K562 (cell line): ENCODE measurements around the gene ANXA7. TPM values are rescaled to one million over a fixed set of nuclear protein-coding genes. Genes with fewer than 3 reads are reported as not detected.

Source experiments
- ADNP ChIP-seq: fragments of 200-800 bp; sonication (Bioruptor generic); IDR thresholded peaks from 2 replicates; pipeline ENCODE4 v1.6.1; 2016; ENCODE audit warnings: missing genetic modification characterization, missing compliant biosample characterization
- CREB3L1 ChIP-seq: fragments of 450-650 bp; IDR thresholded peaks from 2 replicates; pipeline ENCODE4 v1.6.1; 2014; ENCODE audit warnings: low read depth, mild to moderate bottlenecking, moderate library complexity, borderline replicate concordance
- E4F1 ChIP-seq: fragments of 250-450 bp; sonication (Bioruptor Pico); IDR thresholded peaks from 2 replicates; pipeline ENCODE4 v1.5.0; 2021; ENCODE audit warnings: mild to moderate bottlenecking, borderline replicate concordance
- GABPB2 ChIP-seq: fragments of 250-450 bp; sonication (Bioruptor Pico); conservative IDR thresholded peaks from 2 replicates; pipeline ENCODE4 v1.5.1; 2021; ENCODE audit warnings: mild to moderate bottlenecking
- HLTF ChIP-seq: fragments of 450-650 bp; IDR thresholded peaks from 2 replicates; pipeline ENCODE4 v1.6.1; 2016
- HNRNPK ChIP-seq: fragments of 200-400 bp; formaldehyde crosslinking; IDR thresholded peaks from one replicate; pipeline ENCODE4 v1.6.1; 2018; ENCODE audit warnings: mild to moderate bottlenecking, low read depth, low read length; ENCODE audit not compliant: poor library complexity, severe bottlenecking
- IRF2 ChIP-seq: sonication (generic); formaldehyde crosslinking; IDR thresholded peaks from 2 replicates; pipeline ENCODE4 v1.8.1; 2022; ENCODE audit warnings: mild to moderate bottlenecking, missing genetic modification reagents
- MNT ChIP-seq, 2 experiments: fragments of 450-650 bp; conservative IDR thresholded peaks; 2 replicates each; pipeline ENCODE4 v1.6.1; 2017; ENCODE audit warnings: mild to moderate bottlenecking in 2 of 2, moderate library complexity in 2 of 2
- PHF8 ChIP-seq: fragments of 200-600 bp; sonication (generic); IDR thresholded peaks from 2 replicates; pipeline ENCODE4 v1.6.1; 2012; ENCODE audit warnings: mixed run types, mild to moderate bottlenecking, inconsistent platforms, low read length, moderate library complexity, borderline replicate concordance
- RAD51 ChIP-seq: fragments of 450-650 bp; IDR thresholded peaks from 2 replicates; pipeline ENCODE4 v1.7.1; 2016; ENCODE audit warnings: low read depth, mild to moderate bottlenecking, borderline replicate concordance
- TAL1 ChIP-seq: fragments of 450-650 bp; IDR thresholded peaks from 2 replicates; pipeline ENCODE4 v1.6.1; 2016; ENCODE audit warnings: mild to moderate bottlenecking
- ZNF217 ChIP-seq: sonication (generic); formaldehyde crosslinking; IDR thresholded peaks from 2 replicates; pipeline ENCODE4 v1.8.0; 2022; ENCODE audit warnings: mild to moderate bottlenecking, missing genetic modification reagents
- ZNF263 ChIP-seq: sonication (generic); formaldehyde crosslinking; IDR thresholded peaks from 2 replicates; pipeline ENCODE4 v1.8.0; 2022; ENCODE audit warnings: mild to moderate bottlenecking, missing genetic modification reagents, borderline replicate concordance
- ZNF280B ChIP-seq: fragments of 250-450 bp; sonication (Bioruptor Pico); IDR thresholded peaks from 2 replicates; pipeline ENCODE4 v1.5.1; 2021; ENCODE audit warnings: mild to moderate bottlenecking
- ZNF717 ChIP-seq: fragments of 250-450 bp; sonication (Bioruptor Pico); IDR thresholded peaks from 2 replicates; pipeline ENCODE4 v1.5.0; 2021
- polyA plus RNA-seq, 8 experiments: library from polyadenylated mRNA; depleted of rRNA in 4 of 8; stranded (reverse) in 5 of 8; unstranded in 3 of 8; fragments of >200 nt; fragmentation: Nextera tagmentation in 2 of 8; fragmentation: Illumina TruSeq in 1 of 8; extraction: Ambion mirVana in 2 of 8; extraction: Trizol in 1 of 8; gene quantifications; 2 replicates each; pipeline versions ENCODE4 v1.2.1 to v1.2.3, GENCODE V29; 2011 to 2014; ENCODE audit warnings: inconsistent platforms in 1 of 8, missing spikeins in 1 of 8
- total RNA-seq, 7 experiments: library from RNA; depleted of rRNA in 6 of 7; stranded (reverse); fragments of >200 nt in 6 of 7; fragmentation: Illumina TruSeq in 2 of 7; extraction: Trizol in 2 of 7; gene quantifications; 2 replicates each; pipeline versions ENCODE4 v1.2.1 to v1.2.3, GENCODE V29; 2011 to 2021; ENCODE audit warnings: low replicate concordance in 1 of 7
- TF ChIP-seq, protein P1 (sequence below), 2 experiments: fragments of 450-650 bp in 1 of 2; IDR thresholded peaks; 2 replicates each; pipeline ENCODE4 v1.6.1; 2011 to 2017; ENCODE audit warnings: low read depth in 2 of 2, antibody characterized with exemption in 1 of 2, borderline replicate concordance in 1 of 2, low read length in 1 of 2, mild to moderate bottlenecking in 1 of 2, mixed read lengths in 1 of 2; ENCODE audit not compliant: control insufficient read depth in 1 of 2

ANXA7 gene
- total and polyA plus RNA-seq, 9 of the 15 experiments (the other 6 are each of a cell fraction or from before 2014, with no cell fraction given), result 81.6 to 157 (median 122) TPM

GRCh38 chr10:73456187-73456890, 42.5 kb upstream of the ANXA7 start (continued):
- TF ChIP-seq MNT (conservative IDR thresholded peaks at IDR 0.05) (peak; percentile 53 to 81), HNRNPK (no peak), ZNF263 (CRISPR knock-in tag) (no peak), TAL1 (peak; percentile 100), RAD51 (peak; percentile 57; the same call in 1 of the 2 replicates), ZNF717 (no peak), PHF8 (no peak), ZNF217 (CRISPR knock-in tag) (no peak), ZNF280B (no peak), CREB3L1 (no peak), IRF2 (CRISPR knock-in tag) (no peak), GABPB2 (CRISPR knock-in tag) (no peak), HLTF (peak; percentile 97), ADNP (tag) (peak; percentile 84), E4F1 (CRISPR knock-in tag) (no peak)
- TF ChIP-seq, protein P1, sequence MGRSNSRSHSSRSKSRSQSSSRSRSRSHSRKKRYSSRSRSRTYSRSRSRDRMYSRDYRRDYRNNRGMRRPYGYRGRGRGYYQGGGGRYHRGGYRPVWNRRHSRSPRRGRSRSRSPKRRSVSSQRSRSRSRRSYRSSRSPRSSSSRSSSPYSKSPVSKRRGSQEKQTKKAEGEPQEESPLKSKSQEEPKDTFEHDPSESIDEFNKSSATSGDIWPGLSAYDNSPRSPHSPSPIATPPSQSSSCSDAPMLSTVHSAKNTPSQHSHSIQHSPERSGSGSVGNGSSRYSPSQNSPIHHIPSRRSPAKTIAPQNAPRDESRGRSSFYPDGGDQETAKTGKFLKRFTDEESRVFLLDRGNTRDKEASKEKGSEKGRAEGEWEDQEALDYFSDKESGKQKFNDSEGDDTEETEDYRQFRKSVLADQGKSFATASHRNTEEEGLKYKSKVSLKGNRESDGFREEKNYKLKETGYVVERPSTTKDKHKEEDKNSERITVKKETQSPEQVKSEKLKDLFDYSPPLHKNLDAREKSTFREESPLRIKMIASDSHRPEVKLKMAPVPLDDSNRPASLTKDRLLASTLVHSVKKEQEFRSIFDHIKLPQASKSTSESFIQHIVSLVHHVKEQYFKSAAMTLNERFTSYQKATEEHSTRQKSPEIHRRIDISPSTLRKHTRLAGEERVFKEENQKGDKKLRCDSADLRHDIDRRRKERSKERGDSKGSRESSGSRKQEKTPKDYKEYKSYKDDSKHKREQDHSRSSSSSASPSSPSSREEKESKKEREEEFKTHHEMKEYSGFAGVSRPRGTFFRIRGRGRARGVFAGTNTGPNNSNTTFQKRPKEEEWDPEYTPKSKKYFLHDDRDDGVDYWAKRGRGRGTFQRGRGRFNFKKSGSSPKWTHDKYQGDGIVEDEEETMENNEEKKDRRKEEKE (IDR thresholded peaks at IDR 0.05; ENCODE audit: borderline replicate concordance in 1 of 2, control insufficient read depth in 1 of 2, low read depth in 2 of 2, low read length in 1 of 2), result 0 out of 4 replicates have a peak, but pooled peaks of 1 of the 2 experiments have one; percentile 44
